ENCODE results near the gene SSB.
"Not testable (repeated sequence)": the region's sequence is repeated elsewhere in the genome, so short reads cannot be mapped to it uniquely, and the experiment has no call there.

Gene SSB

DNA sequence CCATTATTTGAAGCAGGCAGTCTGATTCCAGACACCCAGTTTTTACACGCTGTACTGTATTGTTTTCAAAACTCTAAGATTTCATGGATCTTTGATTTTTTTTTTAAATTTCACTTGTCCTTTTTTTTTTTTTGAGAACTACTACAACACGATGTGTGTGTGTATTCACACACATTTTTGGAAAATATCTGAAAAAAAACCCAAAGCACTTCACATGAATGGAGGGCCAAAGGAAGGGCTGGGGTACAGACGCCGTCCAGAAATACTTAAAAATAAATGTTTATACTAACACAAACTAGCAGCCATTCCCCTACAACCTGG lies 314 bp upstream of the SSB start:
- DNase-seq (ENCODE audit: low spot score), result no peak
- TF ChIP-seq, protein P1, sequence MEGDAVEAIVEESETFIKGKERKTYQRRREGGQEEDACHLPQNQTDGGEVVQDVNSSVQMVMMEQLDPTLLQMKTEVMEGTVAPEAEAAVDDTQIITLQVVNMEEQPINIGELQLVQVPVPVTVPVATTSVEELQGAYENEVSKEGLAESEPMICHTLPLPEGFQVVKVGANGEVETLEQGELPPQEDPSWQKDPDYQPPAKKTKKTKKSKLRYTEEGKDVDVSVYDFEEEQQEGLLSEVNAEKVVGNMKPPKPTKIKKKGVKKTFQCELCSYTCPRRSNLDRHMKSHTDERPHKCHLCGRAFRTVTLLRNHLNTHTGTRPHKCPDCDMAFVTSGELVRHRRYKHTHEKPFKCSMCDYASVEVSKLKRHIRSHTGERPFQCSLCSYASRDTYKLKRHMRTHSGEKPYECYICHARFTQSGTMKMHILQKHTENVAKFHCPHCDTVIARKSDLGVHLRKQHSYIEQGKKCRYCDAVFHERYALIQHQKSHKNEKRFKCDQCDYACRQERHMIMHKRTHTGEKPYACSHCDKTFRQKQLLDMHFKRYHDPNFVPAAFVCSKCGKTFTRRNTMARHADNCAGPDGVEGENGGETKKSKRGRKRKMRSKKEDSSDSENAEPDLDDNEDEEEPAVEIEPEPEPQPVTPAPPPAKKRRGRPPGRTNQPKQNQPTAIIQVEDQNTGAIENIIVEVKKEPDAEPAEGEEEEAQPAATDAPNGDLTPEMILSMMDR (IDR thresholded peaks at IDR 0.05; ENCODE audit: borderline replicate concordance, control extremely low read depth, extremely low read depth, insufficient read depth, missing control alignments), result no peak
- in situ Hi-C loops (cut with MboI; ENCODE audit: low sequenced_read_pairs, unreplicated experiment), result no loop called here

DNA sequence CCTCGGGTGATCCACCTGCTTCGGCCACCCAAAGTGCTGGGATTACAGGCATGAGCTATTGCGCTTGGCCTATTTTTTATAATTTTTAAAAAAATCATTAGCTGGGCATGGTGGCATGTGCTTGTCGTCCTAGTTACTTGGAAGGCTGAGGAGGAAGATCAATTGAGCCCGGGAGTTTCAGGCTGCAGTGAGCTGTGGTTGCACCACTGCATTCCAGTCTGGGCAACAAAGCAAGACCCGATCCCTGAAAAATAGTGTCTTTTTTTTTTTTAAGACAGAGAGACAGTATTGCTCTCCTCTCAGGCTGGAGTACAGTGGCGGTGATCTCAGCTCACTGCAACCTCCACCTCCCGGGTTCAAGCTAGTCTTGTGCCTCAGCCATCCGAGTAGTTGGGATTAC lies 4.8 kb downstream of the SSB start:
- TF ChIP-seq, protein P1 (IDR thresholded peaks at IDR 0.05; ENCODE audit: borderline replicate concordance, control extremely low read depth, extremely low read depth, insufficient read depth, missing control alignments), result no peak
- no peak for DNase-seq (ENCODE audit: low spot score)
- in situ Hi-C loops (cut with MboI; ENCODE audit: low sequenced_read_pairs, unreplicated experiment), result no loop called here

DNA sequence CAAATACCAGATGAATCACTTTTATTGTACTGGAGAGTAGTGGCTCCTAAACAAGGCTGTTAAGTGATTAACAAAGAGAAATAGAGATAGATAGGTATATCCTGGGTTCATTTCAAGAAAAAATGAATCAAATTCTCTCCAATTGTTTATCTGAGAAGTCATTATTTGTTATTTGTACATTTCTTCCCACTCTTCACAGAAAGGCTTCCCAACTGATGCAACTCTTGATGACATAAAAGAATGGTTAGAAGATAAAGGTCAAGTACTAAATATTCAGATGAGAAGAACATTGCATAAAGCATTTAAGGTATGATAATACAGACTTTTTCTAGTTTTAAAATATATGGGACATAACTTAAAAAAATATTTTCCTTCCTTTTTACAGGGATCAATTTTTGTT lies 7.9 kb downstream of the SSB start:
- no peak for DNase-seq (ENCODE audit: low spot score)
- TF ChIP-seq, protein P1 (IDR thresholded peaks at IDR 0.05; ENCODE audit: borderline replicate concordance, control extremely low read depth, extremely low read depth, insufficient read depth, missing control alignments), result no peak
- in situ Hi-C loops (cut with MboI; ENCODE audit: low sequenced_read_pairs, unreplicated experiment), result no loop called here

DNA sequence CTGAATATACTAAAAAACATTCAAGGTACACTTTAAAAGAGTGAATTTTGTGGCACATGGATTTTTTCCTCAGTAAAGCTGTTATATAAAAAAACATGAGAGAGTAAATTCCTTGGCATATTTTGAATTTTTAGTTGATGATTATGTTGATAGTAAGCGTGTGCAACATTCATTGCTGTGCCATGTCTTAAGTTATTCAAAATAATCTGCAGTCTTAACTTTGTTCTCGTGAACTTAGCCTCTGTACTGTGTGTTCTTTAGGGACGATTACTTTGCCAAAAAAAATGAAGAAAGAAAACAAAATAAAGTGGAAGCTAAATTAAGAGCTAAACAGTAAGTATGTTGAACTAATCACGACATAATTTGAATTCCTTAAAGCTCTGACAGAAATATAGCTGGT lies 9.6 kb downstream of the SSB start:
- no peak for DNase-seq (ENCODE audit: low spot score)
- TF ChIP-seq, protein P1 (IDR thresholded peaks at IDR 0.05; ENCODE audit: borderline replicate concordance, control extremely low read depth, extremely low read depth, insufficient read depth, missing control alignments), result no peak
- in situ Hi-C loops (cut with MboI; ENCODE audit: low sequenced_read_pairs, unreplicated experiment), result no loop called here

DNA sequence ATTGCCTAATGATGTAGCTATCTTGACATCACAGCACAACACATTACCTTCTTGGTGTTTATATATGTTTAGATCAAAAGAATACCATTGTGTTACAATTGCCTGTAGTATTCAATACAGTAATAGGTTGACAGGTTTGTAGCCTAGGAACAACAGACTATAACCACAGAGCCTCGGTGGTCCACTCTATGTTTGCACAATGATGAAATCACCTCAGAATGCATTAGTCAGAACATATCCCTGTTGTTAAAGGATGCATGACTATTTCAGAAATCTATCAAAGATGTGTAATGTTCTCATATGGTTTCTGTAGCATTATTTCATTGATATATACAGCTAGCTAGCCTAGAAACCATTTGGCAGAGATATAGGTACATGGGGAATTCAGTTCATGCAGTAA lies 17.2 kb downstream of the SSB start:
- DNase-seq (ENCODE audit: low spot score), result no peak
- in situ Hi-C loops (cut with MboI; ENCODE audit: low sequenced_read_pairs, unreplicated experiment), result no loop called here
- TF ChIP-seq, protein P1 (IDR thresholded peaks at IDR 0.05; ENCODE audit: borderline replicate concordance, control extremely low read depth, extremely low read depth, insufficient read depth, missing control alignments), result no peak

DNA sequence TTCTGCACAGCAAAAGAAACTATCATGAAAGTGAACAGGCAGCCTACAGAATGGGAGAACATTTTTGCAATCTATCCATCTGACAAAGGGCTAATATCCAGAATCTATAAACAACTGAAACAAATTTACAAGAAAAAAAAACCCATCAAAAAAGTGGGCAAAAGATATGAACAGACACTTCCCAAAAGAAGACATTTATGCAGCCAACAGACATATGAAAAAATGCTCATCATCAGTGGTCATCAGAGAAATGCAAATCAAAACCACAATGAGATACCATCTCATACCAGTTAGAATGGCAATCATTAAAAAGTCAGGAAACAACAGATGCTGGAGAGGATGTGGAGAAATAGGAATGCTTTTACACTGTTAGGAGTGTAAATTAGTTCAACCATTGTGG lies 18.3 kb downstream of the SSB start:
- DNase-seq (ENCODE audit: low spot score); in situ Hi-C loops (cut with MboI; ENCODE audit: low sequenced_read_pairs, unreplicated experiment): not testable (repeated sequence)

DNA sequence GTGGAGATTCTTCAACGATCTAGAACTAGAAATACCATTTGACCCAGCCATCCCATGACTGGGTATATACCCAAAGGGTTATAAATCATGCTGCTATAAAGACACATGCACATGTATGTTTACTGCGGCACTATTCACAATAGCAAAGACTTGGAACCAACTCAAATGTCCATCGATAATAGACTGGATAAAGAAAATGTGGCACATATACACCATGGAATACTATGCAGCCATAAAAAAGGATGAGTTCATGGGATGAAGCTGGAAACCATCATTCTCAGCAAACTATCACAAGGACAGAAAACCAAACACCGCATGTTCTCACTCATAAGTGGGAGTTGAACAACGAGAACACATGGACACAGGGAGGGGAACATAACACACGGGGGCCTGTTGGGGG lies 18.7 kb downstream of the SSB start:
- in situ Hi-C loops (cut with MboI; ENCODE audit: low sequenced_read_pairs, unreplicated experiment); DNase-seq (ENCODE audit: low spot score): not testable (repeated sequence)

DNA sequence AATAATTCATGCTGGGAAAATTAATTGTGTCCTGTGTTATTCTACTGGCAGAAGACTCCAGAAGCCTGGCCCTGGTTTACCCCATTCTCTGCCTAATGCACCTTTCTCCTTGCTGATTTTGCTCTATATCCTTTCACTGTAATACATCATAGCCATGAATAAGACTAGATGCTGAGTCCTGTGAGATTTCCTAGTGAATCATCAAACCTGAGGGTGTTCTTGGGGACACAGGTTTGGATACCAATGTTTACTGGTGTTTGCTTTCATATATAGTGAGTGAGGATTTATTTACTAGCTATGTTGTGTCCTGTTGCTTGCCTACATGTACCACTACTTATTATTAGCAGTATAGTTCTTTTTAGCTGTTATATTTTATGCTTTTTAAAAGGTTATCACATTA lies 19.6 kb downstream of the SSB start:
- no peak for DNase-seq (ENCODE audit: low spot score)
- in situ Hi-C loops (cut with MboI; ENCODE audit: low sequenced_read_pairs, unreplicated experiment), result no loop called here
- TF ChIP-seq, protein P1 (IDR thresholded peaks at IDR 0.05; ENCODE audit: borderline replicate concordance, control extremely low read depth, extremely low read depth, insufficient read depth, missing control alignments), result no peak
